DMS114 treated with DMSO at 0.1 percent for 48 hours (cell line): ENCODE measurements around the gene EIF4B.
A peak's percentile ranks its signal among the peaks of the same experiment; 100 is the strongest.

Source experiments
- DNase-seq: peaks from one replicate; lab custom pipeline; 2025; ENCODE audit not compliant: unreplicated experiment; lab: John Stamatoyannopoulos, UW

EIF4B gene

GRCh38 chr12:53067993-53068770 lies 61.9 kb downstream of the EIF4B start:
- no peak for DNase-seq

GRCh38 chr12:53068811-53069585 lies 62.7 kb downstream of the EIF4B start:
- DNase-seq, result no peak

- DNase-seq, result no peak
These were observed 63.6 kb downstream of the EIF4B start for GRCh38 chr12:53069621-53070410.

GRCh38 chr12:53070877-53071492 lies 64.7 kb downstream of the EIF4B start:
- no peak for DNase-seq

GRCh38 chr12:53071591-53072551 lies 65.6 kb downstream of the EIF4B start:
- no peak for DNase-seq

- DNase-seq, result no peak
These were observed 67.6 kb downstream of the EIF4B start for GRCh38 chr12:53073881-53074280.

GRCh38 chr12:53074283-53074998 lies 68.2 kb downstream of the EIF4B start:
- no peak for DNase-seq

GRCh38 chr12:53074999-53075370 lies 68.7 kb downstream of the EIF4B start:
- no peak for DNase-seq

GRCh38 chr12:53076461-53076860 lies 70.2 kb downstream of the EIF4B start:
- no peak for DNase-seq

- DNase-seq, result no peak
These were observed 70.8 kb downstream of the EIF4B start for GRCh38 chr12:53077030-53077429.

- no peak for DNase-seq
These were observed 72.4 kb downstream of the EIF4B start for GRCh38 chr12:53078425-53079225.

- DNase-seq, result peak; percentile 95
These were observed 73.2 kb downstream of the EIF4B start, which contains the start of gene SPRYD3 for GRCh38 chr12:53079226-53080117. Gene SPRYD3 (minus strand): TSS chr12:53079390. CDS start chr12:53079333, 57 bp downstream.

GRCh38 chr12:53082637-53083175 lies 76.5 kb downstream of the EIF4B start:
- DNase-seq, result no peak

GRCh38 chr12:53086361-53086760 lies 80.1 kb downstream of the EIF4B start:
- no peak for DNase-seq

- no peak for DNase-seq
These were observed 83.8 kb downstream of the EIF4B start for GRCh38 chr12:53090105-53090504.

GRCh38 chr12:53090554-53090953 lies 84.3 kb downstream of the EIF4B start:
- no peak for DNase-seq

- no peak for DNase-seq
These were observed 85.5 kb downstream of the EIF4B start for GRCh38 chr12:53091756-53092155.
